ENCODE data around the gene GNB1L. TPM values are rescaled to one million over a fixed set of nuclear protein-coding genes. Genes with fewer than 3 reads are reported as not detected.

The GNB1L gene
- total RNA-seq, 1 donor from 2014 or later: 7.8 TPM

DNA sequence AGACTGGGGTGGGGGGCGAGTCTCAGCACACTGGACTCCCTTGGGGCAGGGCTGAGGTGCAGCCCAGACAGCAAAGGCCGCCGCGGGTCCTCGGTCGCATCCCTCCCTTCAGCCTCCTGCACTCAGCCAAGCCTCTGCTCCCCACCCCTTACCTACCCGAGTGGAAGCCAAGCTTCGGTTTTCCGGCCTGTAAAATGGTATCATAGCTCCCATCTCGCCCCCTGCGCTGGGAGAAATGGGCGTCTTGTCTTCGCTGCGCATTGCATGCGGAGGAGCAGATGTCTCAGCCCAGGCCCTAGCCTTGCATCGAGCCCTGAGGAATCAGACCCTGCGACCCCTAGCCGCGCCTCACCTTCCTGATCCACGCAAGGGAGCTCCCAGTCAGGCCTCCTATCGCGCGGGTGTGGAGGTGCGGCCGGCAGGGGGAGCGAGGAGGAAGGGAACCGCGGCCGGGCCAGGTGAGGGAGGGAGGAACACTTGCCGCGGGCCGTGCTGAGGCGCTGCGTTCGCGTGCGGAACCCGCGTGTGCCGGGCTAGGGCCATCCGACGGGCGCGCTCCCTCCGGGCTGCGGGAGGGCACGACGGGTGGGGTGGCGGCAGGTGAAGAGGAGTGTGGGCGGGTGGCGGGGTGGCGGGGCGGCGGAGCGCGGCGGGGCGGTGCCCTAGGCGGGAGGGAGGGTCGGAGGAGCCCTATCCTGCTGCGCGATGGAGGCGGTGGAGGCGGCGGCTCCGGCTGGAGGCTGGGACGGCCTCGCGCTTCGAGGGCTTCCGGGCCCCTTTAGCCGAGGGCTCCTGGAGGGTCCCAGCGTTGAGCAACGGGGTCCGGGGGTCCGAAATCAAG, 98.2 kb downstream of the GNB1L start:
- Histone ChIP-seq H3K9me3 (no peaks in the 10 kb centered on the region), H3K4me1 (peaks cover 22% of the 10 kb centered on the region), H3K4me3 (peak overlapping the region; percentile 34), H3K36me3 (no peaks in the 10 kb centered on the region), H3K27ac (no peak overlapping the region), H3K27me3 (peaks cover 90% of the 10 kb centered on the region)
- ATAC-seq: peak; percentile 81
- intact Hi-C loops (cut with DNase I): no loop called here
- DNase-seq: peak; percentile 87
- TF ChIP-seq, protein P1, sequence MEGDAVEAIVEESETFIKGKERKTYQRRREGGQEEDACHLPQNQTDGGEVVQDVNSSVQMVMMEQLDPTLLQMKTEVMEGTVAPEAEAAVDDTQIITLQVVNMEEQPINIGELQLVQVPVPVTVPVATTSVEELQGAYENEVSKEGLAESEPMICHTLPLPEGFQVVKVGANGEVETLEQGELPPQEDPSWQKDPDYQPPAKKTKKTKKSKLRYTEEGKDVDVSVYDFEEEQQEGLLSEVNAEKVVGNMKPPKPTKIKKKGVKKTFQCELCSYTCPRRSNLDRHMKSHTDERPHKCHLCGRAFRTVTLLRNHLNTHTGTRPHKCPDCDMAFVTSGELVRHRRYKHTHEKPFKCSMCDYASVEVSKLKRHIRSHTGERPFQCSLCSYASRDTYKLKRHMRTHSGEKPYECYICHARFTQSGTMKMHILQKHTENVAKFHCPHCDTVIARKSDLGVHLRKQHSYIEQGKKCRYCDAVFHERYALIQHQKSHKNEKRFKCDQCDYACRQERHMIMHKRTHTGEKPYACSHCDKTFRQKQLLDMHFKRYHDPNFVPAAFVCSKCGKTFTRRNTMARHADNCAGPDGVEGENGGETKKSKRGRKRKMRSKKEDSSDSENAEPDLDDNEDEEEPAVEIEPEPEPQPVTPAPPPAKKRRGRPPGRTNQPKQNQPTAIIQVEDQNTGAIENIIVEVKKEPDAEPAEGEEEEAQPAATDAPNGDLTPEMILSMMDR (IDR thresholded peaks at IDR 0.05): peak; percentile 48

DNA sequence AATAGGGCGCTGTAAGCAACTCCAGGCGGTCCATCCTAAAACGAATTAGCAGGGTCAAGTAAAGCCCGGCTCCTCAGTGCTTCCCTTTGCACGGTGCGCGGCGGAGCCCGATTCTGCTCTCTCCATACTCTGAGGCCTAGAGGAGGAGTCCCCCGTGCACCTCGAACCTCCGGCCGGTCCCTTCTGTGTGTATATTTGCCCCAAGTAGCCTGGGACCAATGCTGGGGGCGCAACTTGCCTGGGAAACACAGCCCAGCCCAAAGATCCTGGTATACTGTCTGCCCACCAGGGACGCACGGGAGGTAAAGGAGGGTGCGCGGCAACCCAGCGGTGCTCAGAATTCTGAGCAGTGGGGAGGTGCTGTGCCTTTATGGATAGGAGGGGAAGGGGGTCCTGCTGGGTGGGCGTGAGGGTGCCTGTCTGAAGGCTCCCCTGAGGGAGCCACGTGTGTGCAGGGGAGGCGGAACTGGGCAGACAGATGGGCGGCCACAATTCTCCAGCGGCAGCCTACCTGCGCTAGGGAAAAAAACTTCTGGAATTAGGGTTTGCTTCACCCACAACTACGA, 98.9 kb downstream of the GNB1L start:
- Histone ChIP-seq H3K27me3 (peaks cover 92% of the 10 kb centered on the region), H3K4me1 (peaks cover 22% of the 10 kb centered on the region), H3K9me3 (no peaks in the 10 kb centered on the region), H3K4me3 (no peak overlapping the region), H3K36me3 (no peaks in the 10 kb centered on the region), H3K27ac (no peak overlapping the region)
- TF ChIP-seq, protein P1 (IDR thresholded peaks at IDR 0.05): no peak
- no peak for ATAC-seq
- DNase-seq: no peak
- intact Hi-C loops (cut with DNase I): no loop called here

DNA sequence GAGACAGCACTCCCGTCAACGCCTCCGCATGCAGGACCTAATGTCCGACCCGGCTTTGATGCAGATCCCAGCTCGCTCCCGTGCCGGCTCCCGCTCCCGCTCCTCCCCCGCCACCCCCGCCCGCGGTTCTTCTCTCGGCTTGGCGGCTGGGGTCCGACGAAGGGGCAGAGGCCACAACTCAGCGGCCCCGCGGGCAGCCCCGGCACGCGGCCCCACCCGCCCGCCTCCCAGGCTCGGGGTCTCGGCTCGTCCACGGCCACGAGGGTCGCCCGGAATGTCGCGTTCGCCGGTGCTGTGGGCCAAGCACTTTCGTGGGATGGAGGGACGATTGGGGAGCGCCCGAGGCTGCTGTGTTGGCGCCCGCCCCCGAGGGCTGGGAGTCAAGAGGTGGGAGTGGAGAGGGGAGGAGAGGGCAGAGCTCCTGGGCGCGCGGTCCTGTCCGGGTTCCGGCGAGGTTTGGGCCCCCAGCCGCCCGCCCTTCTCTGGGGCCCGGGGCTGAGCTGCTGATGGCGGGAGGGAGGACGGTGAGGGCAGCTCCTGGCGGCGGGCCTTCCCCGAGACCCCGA, 99.4 kb downstream of the GNB1L start:
- H3K4me1 ChIP-seq: peaks cover 22% of the 10 kb centered on the region
- intact Hi-C loops (cut with DNase I): no loop called here
- H3K27me3 ChIP-seq: peaks cover 92% of the 10 kb centered on the region
- no peaks in the 10 kb centered on the region for H3K36me3 ChIP-seq
- no peak for DNase-seq
- ATAC-seq: no peak
- H3K9me3 ChIP-seq: no peaks in the 10 kb centered on the region
- H3K27ac ChIP-seq: no peak overlapping the region
- no peak overlapping the region for H3K4me3 ChIP-seq
- TF ChIP-seq, protein P1 (IDR thresholded peaks at IDR 0.05): no peak

DNA sequence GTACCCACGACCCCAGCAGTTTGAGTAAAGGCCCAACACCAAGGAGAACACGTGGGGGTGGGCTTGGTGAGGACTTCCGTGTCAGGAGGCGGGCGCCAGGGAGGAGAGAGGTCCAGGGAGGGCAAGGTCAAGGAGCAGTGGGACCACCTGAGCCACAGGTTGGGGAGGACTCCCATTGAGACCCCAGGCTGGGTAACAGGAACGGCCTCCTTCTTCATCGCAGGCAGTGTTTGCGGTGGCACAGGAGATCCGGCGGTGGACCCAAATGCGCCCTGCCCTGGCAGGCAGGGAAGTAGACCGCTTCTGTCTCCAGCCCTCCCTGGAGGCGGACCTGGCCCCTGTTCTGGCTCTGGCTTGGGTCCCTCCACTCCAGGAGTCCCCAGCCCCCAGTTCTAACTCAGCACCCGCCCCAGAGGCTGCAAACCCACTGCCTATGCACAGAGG, 100.0 kb downstream of the GNB1L start:
- TF ChIP-seq, protein P1 (IDR thresholded peaks at IDR 0.05): no peak
- Histone ChIP-seq H3K36me3 (no peaks in the 10 kb centered on the region), H3K27ac (no peak overlapping the region), H3K27me3 (peaks cover 90% of the 10 kb centered on the region), H3K9me3 (no peaks in the 10 kb centered on the region), H3K4me3 (no peak overlapping the region), H3K4me1 (peaks cover 17% of the 10 kb centered on the region)
- DNase-seq: no peak
- no peak for ATAC-seq
- intact Hi-C loops (cut with DNase I): no loop called here

DNA sequence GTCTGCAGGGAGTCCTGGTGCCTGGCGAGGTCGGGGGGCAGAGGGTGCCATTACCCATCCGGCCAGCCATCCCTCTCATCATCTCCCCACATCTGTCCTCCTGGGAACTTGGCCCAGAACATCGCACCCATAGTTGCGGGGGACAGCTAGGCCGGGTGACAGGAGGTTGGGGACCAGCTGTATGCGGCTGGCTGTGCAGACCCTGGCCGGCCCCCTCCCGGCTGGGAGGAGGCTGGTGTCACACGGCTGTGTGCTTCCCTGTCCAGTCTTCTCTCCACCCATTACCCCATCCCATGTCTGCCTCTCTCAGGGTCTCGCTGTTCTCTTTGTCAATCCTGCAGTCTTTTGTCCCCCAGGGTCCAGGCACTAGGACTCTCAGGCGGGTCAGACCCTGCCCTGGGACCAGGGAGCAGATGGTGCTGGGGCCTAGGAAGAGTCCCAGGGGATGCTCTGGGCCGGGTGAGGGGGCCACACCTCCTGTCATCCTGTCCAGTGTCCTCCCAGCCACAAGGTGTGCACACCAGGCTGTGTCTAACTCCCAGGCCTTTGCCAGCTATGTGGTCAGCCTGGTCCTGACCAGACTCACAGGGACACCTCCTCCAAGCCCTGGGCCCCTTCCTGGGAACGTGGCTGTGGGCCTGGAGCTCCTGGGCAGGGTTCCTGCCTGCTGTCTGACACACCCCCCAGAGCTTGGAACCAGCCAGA, 100.5 kb downstream of the GNB1L start:
- Histone ChIP-seq H3K27me3 (peaks cover 85% of the 10 kb centered on the region), H3K4me3 (no peak overlapping the region), H3K36me3 (no peaks in the 10 kb centered on the region), H3K9me3 (no peaks in the 10 kb centered on the region), H3K27ac (no peak overlapping the region), H3K4me1 (peaks cover 14% of the 10 kb centered on the region)
- ATAC-seq (no peak), DNase-seq (no peak)
- TF ChIP-seq, protein P1 (IDR thresholded peaks at IDR 0.05): no peak
- intact Hi-C loops (cut with DNase I): no loop called here

Measured in upper lobe of right lung (tissue), 1 donor.